CD4-positive, alpha-beta T cell treated with Interleukin-17A for 1 hour (primary cell): ENCODE measurements around the gene GRIN2B.

ENCODE experiments used
- DNase-seq: peaks from one replicate; pipeline ENCODE4 v3.0.0-alpha.2; 2020

GRIN2B gene

GRCh38 chr12:13956060-13956590, 25.3 kb downstream of the GRIN2B start:
- DNase-seq, result no peak

GRCh38 chr12:13952096-13952495, 29.3 kb downstream of the GRIN2B start:
- DNase-seq, result no peak

GRCh38 chr12:13950502-13950901, 30.9 kb downstream of the GRIN2B start:
- no peak for DNase-seq

- no peak for DNase-seq
Observed at GRCh38 chr12:13948621-13949020, 32.8 kb downstream of the GRIN2B start.

GRCh38 chr12:13947276-13947946, 34.0 kb downstream of the GRIN2B start:
- DNase-seq, result no peak

GRCh38 chr12:13945641-13946040, 35.8 kb downstream of the GRIN2B start:
- no peak for DNase-seq

GRCh38 chr12:13945236-13945635, 36.2 kb downstream of the GRIN2B start:
- DNase-seq, result no peak

- no peak for DNase-seq
Observed at GRCh38 chr12:13942826-13943225, 38.6 kb downstream of the GRIN2B start.

- no peak for DNase-seq
Observed at GRCh38 chr12:13941258-13942249, 39.8 kb downstream of the GRIN2B start.

GRCh38 chr12:13940335-13940865, 41.0 kb downstream of the GRIN2B start:
- DNase-seq, result no peak

- DNase-seq, result no peak
Observed at GRCh38 chr12:13937735-13938134, 43.7 kb downstream of the GRIN2B start.

- no peak for DNase-seq
Observed at GRCh38 chr12:13935169-13935568, 46.2 kb downstream of the GRIN2B start.
